GM18870 (cell line): ENCODE measurements around the gene CACNA2D2.

ENCODE experiments used
- ATAC-seq: cut with Tn5 transposase; IDR thresholded peaks from one replicate; pipeline ENCODE4 v1.9.1; 2021; ENCODE audit warnings: moderate library complexity; ENCODE audit not compliant: unreplicated experiment

The CACNA2D2 gene

GRCh38 chr3:50503504-50504342 is at the start of gene CACNA2D2:
Gene CACNA2D2, minus strand, starts transcription at chr3:50503634. Its CDS starts 211 bp downstream, at chr3:50503423.
- ATAC-seq = no peak

- no peak for ATAC-seq
Measured at GRCh38 chr3:50552598-50552997, 49.2 kb upstream of the CACNA2D2 start.

DNA sequence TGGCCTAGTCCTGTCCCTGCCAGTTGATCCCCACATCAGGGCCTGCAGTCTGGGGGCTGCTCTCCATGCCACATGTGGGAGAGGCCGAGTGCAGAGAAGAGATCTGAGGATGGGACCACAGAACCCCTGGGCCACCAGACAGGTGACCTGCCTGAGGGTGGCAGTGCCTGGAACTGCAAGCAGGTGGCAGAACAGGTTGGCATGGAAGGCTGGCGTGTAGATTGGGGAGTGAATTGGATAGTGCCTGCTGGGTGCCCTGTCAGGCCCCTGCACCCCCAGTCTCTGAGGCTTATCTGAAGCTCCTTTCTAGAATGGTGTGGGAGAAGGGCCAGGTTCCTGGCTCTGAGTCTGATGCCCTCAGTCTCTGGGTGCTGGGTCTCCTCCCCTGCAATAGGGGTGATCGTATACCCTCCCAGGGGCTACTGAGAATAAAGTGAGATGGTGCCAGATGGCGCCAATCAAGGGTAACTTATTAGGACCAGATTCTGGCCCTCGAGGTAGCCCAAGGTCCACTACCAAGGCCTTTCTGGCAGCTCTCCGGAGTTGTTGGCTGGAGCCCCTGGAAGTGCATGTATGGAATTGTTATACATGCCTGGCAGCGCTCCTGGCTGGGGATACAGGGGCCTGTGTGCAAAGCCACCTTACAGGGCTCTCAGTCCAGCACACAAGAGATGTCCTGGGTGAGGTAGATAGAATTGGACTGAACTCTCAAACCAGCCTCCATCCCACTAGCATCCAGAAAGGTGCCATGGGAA is 48.4 kb upstream of the CACNA2D2 start:
- no peak for ATAC-seq

DNA sequence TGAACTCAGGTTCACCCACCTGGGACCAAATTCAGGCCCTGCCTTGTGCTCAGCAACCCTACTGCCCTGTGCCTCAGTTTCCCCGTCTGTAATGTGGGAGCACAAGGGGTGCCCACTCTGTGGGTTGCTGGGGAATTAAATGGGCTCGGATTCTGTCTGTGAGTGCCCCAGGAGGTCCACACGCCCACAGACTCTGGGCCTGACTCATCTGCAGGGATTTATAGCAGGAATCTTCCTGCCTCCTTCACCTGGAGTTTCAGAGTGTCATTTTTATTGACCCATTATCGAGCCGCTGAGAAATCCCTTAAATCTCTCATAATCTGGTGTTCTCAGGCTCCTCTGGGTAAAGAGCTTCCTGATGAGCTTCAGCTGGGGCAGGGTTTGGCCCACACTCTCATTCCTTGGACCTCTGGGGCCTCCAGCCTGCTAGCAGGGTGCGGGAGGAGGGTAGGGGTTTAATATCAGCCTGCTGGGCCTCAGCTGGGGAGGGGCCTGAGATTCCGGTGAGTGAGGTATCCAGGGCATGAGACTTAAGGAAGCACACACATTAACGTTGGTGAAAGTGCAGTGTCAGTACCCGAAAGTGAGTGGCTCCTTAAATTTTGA is 47.7 kb upstream of the CACNA2D2 start:
- no peak for ATAC-seq

- ATAC-seq = no peak
Measured at GRCh38 chr3:50550079-50550736, 46.8 kb upstream of the CACNA2D2 start.

DNA sequence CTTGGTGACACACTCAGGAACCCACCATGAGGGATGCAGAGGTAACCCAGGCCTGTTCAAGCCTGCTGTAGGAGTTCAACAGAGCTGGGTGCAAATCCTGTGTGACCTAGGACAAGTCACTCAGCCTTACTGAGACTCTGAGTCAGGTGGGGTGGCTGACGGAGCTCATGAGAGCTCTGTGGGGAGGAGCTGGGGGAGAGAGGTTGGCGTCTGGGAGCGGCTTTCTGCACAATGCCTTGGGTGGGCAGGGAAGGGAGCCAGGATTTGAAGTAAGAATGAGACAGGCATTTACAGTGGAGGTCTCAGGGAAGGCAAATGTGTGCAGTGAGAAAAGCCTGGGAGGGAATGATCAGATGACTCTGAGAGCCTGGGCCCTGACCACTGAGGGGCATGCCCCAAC is 45.8 kb upstream of the CACNA2D2 start:
- ATAC-seq = no peak

GRCh38 chr3:50545781-50546180 is 42.3 kb upstream of the CACNA2D2 start:
- no peak for ATAC-seq

DNA sequence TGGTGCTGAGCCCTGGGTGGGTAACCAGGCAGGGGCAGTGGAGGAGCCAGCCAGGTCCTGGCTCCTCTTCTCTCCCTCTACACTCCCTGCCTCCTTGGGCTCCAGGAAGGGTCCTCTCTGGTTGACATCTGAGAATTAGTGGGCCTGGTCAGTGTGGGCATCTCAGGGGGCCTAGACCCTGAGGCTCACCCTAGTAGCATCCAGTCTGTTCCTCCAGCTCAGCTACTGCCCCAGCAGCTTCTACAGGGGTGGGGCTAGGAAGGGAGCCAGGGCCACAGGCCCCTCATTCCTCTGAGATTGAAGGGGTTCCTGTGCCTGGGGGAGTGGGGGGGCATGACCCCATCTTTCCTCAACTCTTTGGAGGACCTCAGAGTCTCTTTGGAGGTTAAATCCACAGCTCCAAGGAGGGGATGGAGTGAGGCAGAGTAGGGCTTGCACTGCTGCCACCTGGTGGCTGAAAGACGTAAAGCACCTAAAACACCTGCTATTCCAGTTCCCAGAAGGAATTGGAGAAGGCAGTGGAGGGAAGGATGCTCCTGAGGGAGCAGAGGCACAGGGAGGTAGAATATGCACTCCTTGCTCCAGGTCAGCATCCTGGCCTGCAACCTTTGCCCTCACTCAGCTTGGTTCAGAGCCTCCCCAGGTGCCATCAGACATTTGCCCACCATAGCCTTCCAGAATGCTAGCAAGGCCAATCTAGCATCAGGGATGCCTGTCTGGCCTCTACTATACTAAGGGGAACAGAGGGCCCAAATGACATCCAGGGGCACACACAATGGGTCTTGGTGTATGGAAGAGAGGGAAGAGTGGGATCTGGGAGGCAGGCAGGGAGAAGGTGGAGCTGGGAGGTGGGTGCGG is 39.0 kb upstream of the CACNA2D2 start:
- no peak for ATAC-seq

DNA sequence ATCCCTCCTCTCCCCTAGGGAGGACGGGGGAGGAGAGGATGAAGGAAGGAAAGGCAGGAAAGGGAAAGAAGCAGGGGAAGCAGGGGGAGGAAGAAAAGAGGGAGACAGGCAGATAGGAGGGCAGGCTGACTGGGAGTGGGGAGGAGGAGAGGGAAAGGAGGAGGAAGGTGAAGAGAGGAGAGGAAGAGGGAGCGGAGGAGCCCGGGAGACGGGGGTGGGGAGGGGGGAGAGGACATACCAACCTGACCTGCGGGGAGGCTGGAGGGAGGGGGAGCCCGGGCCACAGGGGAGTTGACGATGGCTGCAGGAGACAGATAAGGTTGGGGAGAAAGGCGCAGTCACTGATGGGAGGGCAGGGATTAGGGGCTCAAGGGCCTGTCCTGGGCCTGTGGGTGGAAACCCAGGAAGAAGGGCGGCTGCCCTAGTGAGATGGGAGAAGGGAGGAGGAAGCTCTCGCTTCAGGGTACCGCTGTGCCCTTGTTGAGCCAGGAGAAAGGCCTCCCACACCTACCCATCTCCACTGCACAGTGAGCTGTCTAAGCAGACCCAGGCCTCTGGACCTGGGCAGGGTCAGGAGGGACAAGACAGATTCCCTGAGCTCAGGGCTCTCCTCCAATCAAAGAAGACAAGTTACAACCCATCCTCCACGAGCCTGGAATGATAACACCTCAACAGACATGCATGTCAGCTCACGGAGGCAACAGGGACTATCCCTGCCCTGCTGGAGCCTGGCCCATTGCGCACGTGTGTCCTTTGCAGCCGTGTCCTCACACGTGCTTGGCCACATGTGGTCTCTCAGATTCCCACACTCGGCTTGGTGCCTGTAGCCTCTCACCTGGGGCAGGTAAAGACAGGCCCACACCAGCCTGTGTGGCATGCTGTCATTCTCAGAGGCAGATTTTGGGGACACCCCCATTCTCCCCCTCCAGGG is 36.2 kb upstream of the CACNA2D2 start:
- no peak for ATAC-seq

- ATAC-seq = no peak
Measured at GRCh38 chr3:50537421-50538129, 34.1 kb upstream of the CACNA2D2 start.

DNA sequence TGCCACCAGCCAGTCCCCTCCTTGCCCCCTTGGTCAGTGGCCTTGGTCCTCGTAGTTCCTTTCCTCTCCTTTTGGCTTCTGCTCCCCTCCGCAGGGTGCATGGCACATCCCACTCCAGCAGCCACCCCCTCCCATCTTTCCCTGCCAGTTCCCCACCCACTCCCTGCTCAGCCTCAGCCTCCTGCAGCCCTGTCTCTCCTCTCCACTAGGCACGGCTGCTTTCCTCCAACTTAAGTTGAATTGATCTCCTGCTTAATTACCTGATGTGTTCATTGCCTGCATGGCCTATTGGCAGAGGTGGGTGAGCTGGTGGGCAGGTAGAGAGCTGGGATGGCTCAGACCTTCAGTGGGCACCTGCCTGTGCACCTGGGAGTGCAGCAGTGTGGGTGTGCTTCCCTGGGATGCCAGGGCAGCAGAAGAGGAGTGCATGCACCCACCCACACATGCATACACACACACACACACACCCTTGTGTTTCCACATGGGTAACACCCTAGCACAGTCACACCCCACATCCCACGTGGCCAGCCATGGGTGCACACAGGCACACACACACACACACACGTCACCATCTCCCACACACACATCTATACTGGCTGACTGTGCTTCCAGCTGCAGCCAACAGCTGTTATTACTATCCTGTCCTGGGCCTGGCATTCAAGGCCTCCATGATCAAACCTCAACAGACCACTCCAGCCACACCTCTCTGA is 33.2 kb upstream of the CACNA2D2 start:
- no peak for ATAC-seq

DNA sequence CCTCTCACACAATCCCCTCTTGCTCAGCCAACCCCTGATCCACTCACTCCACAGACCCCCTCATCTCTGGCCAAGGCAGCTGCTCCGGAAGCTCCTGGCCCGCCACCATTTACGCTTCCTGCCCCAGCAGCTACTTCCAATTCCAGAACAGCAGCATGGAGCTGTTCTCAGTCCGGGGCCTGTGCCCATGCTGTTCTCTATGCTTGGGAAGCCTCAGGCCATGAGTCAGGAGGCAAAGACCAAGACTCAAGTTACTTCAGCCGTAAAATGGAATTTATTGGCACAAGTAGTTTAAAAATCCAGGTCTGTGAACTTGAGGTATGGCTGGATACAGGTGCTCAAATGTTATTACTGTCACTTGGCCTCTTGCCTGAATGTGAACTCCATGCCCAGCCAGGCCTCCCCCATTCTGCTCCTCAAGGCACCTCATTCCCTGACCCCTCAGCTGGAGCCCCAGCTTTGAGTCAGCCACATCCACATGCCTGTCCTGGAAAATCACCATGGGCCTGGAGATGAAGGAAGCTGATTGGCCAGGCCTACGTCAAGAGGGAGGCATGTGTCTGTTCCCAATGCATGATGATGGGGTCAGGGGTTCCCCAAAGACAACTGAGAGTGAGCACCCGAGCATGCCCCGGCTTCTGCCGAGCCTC is 31.4 kb upstream of the CACNA2D2 start:
- ATAC-seq = no peak

- ATAC-seq = no peak
Measured at GRCh38 chr3:50533807-50534461, 30.5 kb upstream of the CACNA2D2 start.

DNA sequence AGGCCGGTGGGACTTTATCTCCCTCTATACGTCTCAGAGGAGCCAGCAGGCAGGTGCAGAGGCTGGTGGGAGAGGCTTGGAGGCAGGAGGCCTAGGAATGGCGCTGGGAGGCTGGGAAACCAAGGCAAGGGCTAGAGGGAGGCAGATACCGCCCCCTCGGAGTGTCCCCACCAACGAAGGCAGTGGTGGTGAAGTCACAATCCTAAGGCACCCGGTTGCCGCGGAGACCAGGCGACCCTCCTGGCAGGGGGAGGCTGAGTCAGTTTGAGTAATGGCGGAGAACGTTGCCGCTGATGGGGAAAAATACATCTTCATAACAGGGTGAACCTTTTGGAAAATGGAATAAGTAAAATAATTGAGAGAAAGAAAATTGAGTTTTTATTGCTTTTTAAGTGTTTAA is 29.9 kb upstream of the CACNA2D2 start:
- no peak for ATAC-seq

DNA sequence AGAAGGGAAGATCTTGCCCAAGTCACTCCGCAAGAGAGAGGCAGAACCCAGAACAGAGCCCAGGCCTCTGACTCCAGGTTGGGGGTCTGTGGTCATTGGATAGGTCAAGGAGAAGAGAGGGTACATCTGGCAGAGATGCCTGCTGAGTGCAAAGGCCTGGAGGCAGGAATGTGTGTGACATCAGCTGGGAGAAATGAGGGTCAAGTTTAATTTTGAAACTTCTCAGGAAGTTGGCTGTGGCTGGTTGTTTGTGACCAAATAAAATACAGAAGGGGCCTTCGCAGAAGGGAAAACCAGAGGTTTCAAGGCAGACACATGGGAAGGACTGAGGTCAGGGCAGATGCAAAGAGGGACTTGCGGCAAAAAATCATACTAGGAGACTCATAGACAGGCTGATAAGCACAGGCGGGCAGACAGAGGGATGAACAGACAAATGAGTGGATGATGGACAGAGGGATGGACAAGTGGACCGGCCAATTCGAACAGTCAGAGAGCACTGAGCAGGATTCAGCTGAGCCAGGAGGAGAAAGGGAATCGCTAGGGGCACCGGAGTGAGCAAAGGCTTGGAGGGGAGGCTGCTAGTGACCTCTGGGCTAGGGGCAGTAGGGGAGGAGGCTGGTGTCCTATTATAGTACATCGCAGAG is 28.8 kb upstream of the CACNA2D2 start:
- no peak for ATAC-seq

- ATAC-seq = no peak
Measured at GRCh38 chr3:50531201-50531600, 27.8 kb upstream of the CACNA2D2 start.
